ENCODE results near the gene TALDO1. TPM values are rescaled to one million over a fixed set of nuclear protein-coding genes. Genes with fewer than 3 reads are reported as not detected.

Gene TALDO1
- total and polyA plus RNA-seq, 10 donors = 108 to 292 (median 208) TPM

DNA sequence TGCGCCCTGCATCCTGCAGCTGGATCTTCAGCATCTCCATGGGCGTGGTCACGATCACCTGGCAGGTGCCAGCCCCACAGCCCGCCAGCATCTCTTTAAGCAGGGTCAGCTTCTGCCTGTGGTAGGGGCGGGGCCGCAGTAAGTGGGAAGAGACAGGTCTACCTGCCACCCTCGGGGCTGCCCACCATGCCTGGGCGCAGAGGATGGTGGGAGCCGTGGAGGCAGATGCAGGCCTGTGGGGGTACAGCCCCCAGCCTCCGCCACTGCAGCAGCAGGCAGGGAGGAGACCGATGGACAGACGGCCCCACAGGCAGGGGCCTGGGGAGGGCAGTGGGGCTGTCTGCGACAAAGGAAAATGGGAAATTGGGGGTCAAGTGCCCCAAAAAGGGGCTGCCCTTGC, 45.6 kb downstream of the TALDO1 start:
- Histone ChIP-seq H3K9me3 (no peaks in the 10 kb centered on the region), H3K36me3 (peaks cover 0 to 42% (median 25%) of the 10 kb centered on the region in 6 donors), H3K27ac (no peak overlapping the region), H3K27me3 (replicated peaks in 1 of 7) (peaks cover 0 to 32% (median 26%) of the 10 kb centered on the region in 7 donors), H3K4me3 (no peak overlapping the region), H3K4me1 (peaks cover 15 to 63% (median 46%) of the 10 kb centered on the region in 6 donors)
- 90 to 97% (median 96%) methylated on average over 8 to 13 of the region's 13 CpGs for WGBS, 5 donors
- intact Hi-C loops (cut with DNase I; ENCODE audit: low total_unique reads) = no loop called here
- peak; percentile 70 for DNase-seq
- no peak for TF ChIP-seq POLR2A (IDR thresholded peaks at IDR 0.05)
- TF ChIP-seq POLR2AphosphoS5 (IDR thresholded peaks at IDR 0.05) = no peak
- TF ChIP-seq, protein P1, sequence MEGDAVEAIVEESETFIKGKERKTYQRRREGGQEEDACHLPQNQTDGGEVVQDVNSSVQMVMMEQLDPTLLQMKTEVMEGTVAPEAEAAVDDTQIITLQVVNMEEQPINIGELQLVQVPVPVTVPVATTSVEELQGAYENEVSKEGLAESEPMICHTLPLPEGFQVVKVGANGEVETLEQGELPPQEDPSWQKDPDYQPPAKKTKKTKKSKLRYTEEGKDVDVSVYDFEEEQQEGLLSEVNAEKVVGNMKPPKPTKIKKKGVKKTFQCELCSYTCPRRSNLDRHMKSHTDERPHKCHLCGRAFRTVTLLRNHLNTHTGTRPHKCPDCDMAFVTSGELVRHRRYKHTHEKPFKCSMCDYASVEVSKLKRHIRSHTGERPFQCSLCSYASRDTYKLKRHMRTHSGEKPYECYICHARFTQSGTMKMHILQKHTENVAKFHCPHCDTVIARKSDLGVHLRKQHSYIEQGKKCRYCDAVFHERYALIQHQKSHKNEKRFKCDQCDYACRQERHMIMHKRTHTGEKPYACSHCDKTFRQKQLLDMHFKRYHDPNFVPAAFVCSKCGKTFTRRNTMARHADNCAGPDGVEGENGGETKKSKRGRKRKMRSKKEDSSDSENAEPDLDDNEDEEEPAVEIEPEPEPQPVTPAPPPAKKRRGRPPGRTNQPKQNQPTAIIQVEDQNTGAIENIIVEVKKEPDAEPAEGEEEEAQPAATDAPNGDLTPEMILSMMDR (IDR thresholded peaks at IDR 0.05 in 8 of 11, conservative IDR thresholded peaks at IDR 0.05 in 3 of 11) = no peak

DNA sequence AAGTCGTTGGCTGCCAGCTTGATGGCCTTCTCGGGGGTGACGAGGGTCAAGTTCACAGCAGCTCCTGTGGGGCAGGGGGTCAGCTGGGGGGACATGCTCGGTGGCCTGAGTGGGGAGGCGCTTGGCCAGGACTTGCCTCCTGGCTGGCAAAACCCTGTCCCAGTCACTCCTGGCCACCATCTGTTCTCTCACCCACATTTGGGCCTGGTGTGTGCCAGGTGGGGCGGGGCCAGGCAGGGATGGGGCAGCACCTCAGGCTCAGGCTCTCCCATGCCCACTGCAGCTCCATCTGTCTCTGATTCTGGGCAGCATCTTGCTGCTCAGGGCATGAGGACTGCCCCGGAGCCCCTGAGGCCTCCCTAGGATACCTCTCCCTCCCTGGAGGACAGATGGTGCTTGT, 46.3 kb downstream of the TALDO1 start:
- Histone ChIP-seq H3K27ac (no peak overlapping the region), H3K36me3 (peaks cover 0 to 42% (median 25%) of the 10 kb centered on the region in 6 donors), H3K4me3 (no peak overlapping the region), H3K27me3 (replicated peaks in 1 of 7) (peaks cover 0 to 25% (median 20%) of the 10 kb centered on the region in 7 donors), H3K9me3 (no peaks in the 10 kb centered on the region), H3K4me1 (peaks cover 15 to 60% (median 46%) of the 10 kb centered on the region in 6 donors)
- intact Hi-C loops (cut with DNase I; ENCODE audit: low total_unique reads) = no loop called here
- WGBS, 5 donors = 85 to 96% (median 91%) methylated on average over 5 to 7 of the region's 7 CpGs
- DNase-seq = no peak
- no peak for TF ChIP-seq POLR2AphosphoS5 (IDR thresholded peaks at IDR 0.05)
- no peak for TF ChIP-seq POLR2A (IDR thresholded peaks at IDR 0.05)
- TF ChIP-seq, protein P1 (IDR thresholded peaks at IDR 0.05 in 8 of 11, conservative IDR thresholded peaks at IDR 0.05 in 3 of 11) = no peak

DNA sequence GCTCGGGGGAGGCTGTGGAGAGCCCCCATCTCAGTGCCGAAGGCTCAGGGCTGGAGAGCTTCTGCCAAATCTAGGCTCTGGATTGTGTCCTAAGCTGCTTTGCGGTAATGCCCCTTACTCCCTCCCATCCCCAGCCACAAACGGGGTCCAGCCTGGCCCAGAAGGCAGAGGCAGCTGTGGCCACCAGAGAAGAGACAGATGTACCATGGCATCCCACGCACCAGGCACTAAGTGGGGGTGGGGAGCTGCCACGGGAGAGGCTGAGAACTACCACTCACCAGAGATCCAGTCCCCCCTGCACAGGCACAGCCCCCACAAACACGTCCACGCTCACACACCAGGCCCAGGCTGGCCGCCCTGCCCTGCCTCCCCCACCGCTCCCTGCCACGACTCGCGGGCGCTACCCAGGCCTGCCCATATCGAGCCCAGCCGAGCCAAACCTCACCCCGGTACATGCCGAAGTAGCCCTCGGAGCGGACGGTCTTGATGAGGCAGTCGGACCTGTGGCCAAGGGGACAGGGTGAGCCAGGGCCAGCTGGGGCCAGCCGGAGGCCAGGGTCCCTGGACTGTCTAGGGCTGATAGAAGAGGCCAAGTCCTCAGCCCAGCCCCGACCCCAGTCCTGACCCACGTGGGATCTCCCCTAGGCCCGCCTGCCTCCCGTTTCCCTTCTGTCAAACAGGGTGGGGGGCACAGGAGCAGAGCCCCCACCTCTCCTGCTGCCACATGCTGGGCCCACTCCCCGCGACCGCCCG, 46.9 kb downstream of the TALDO1 start:
- H3K36me3 ChIP-seq = peaks cover 0 to 45% (median 25%) of the 10 kb centered on the region in 6 donors
- no peak overlapping the region for H3K27ac ChIP-seq
- intact Hi-C loops (cut with DNase I; ENCODE audit: low total_unique reads) = no loop called here
- peaks cover 0 to 19% (median 14%) of the 10 kb centered on the region in 7 donors for H3K27me3 ChIP-seq (replicated peaks in 1 of 7)
- WGBS, 5 donors = 89 to 95% (median 91%) methylated on average over 22 to 31 of the region's 31 CpGs
- DNase-seq = no peak
- peaks cover 15 to 60% (median 49%) of the 10 kb centered on the region in 6 donors for H3K4me1 ChIP-seq
- TF ChIP-seq POLR2AphosphoS5 (IDR thresholded peaks at IDR 0.05) = peak in 1 of 3 donors; percentile 8
- no peak for TF ChIP-seq POLR2A (IDR thresholded peaks at IDR 0.05)
- no peak overlapping the region for H3K4me3 ChIP-seq
- H3K9me3 ChIP-seq = no peaks in the 10 kb centered on the region

DNA sequence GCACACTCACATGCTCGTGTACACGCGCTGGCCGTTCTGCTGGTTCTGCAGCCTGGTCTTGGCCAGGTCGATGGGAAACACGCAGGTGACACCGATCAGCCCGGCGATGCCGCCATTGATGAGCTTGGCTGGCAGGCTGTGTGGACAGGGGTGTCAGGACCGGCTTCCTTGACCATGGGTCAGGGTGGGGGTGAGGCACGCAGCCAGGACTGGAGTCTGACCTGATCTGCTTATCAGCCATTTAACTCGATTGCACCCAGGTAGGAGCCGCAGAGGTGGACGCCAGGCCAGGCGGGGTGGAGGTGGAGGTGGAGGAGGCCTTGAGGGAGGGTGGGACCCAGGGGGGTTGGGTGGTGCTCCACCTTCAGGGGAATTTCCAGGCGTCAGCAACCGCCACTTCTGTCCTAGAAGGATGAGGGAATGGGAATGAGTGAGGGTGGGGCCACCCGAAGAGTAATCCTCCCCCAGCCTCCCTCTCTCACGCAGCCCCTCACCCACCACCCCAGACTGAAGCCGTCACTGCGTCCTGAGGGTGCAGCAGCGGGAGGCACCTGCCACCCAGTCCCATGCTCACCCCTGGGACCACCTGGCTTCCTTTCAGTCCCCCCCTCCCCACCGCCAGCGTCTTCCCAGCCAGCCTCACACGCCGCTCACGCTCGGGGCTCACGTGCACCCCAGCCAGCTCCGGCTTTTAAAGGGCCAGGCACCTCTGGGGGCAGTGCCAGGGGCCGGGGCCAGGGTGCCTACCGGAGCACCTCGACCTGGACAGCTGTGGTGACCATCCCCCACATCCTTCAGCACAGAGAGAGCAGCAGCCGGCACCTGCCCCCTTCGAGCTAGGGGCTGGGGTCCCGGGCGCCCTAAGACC, 47.7 kb downstream of the TALDO1 start:
- intact Hi-C loops (cut with DNase I; ENCODE audit: low total_unique reads) = no loop called here
- Histone ChIP-seq H3K9me3 (no peaks in the 10 kb centered on the region), H3K27ac (peak overlapping the region in 5 of 8 donors; percentile 78 to 96 (median 91)), H3K27me3 (replicated peaks in 1 of 7) (peaks cover 0 to 11% (median 6%) of the 10 kb centered on the region in 7 donors), H3K36me3 (peaks cover 0 to 53% (median 28%) of the 10 kb centered on the region in 6 donors), H3K4me3 (peak overlapping the region in 6 of 8 donors; percentile 73 to 96 (median 92)), H3K4me1 (peaks cover 15 to 54% (median 42%) of the 10 kb centered on the region in 6 donors)
- 56 to 73% (median 69%) methylated on average over 29 to 38 of the region's 38 CpGs for WGBS, 5 donors
- TF ChIP-seq, protein P1 (IDR thresholded peaks at IDR 0.05 in 8 of 11, conservative IDR thresholded peaks at IDR 0.05 in 3 of 11) = no peak
- no peak for TF ChIP-seq POLR2A (IDR thresholded peaks at IDR 0.05)
- no peak for TF ChIP-seq POLR2AphosphoS5 (IDR thresholded peaks at IDR 0.05)
- DNase-seq = peak; percentile 83

Data from spleen (tissue), 11 donors.